ENCODE data around the gene LSP1.

Gene LSP1

DNA sequence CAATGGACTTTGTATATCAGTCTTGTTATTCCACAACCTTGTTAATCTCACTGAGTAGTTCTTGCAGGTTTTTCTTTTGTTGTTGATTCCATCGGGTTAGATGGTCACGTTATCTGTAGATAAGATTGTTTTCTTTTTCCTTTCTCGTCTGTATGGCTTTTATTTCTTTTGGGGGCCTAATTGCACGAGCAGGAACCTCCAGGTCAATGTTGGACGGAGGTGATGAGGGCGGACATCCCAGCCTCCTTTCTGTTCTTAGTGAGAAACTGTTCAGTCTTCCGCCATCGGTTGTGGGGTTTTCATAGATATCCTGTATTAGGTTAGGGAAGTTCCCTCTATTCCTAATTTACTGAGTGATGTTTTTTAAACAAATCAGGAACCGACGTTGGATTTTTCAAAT, 43.6 kb downstream of the LSP1 start:
- H3K4me3 ChIP-seq (ENCODE audit: low read depth, low read length) = no peak overlapping the region
- no peaks in the 10 kb centered on the region for H3K36me3 ChIP-seq
- DNase-seq = no peak
- TF ChIP-seq, protein P1, sequence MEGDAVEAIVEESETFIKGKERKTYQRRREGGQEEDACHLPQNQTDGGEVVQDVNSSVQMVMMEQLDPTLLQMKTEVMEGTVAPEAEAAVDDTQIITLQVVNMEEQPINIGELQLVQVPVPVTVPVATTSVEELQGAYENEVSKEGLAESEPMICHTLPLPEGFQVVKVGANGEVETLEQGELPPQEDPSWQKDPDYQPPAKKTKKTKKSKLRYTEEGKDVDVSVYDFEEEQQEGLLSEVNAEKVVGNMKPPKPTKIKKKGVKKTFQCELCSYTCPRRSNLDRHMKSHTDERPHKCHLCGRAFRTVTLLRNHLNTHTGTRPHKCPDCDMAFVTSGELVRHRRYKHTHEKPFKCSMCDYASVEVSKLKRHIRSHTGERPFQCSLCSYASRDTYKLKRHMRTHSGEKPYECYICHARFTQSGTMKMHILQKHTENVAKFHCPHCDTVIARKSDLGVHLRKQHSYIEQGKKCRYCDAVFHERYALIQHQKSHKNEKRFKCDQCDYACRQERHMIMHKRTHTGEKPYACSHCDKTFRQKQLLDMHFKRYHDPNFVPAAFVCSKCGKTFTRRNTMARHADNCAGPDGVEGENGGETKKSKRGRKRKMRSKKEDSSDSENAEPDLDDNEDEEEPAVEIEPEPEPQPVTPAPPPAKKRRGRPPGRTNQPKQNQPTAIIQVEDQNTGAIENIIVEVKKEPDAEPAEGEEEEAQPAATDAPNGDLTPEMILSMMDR (IDR thresholded peaks at IDR 0.05; ENCODE audit: low read depth, low read length) = no peak
- H3K4me1 ChIP-seq = no peaks in the 10 kb centered on the region
- H3K9me3 ChIP-seq = no peaks in the 10 kb centered on the region
- no peaks in the 10 kb centered on the region for H3K27me3 ChIP-seq

DNA sequence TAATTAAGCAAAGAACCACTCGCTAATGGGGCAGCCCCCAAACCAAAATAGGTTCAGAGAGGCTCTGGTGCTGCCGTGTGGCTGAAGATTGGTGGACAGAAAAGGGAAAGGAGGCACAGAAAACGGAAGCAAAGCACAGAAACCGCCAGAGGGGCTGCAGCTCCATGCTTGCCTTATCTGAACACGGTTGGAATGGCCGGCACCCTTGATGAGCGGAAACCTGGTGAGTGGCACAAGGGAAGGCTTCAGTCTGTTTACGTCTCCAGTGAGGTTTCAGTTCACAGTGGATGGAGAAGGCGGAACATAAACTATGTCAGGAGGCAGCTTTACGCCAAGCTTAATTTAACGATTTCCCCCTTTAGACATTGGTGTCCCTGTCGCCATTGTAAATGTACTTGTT, 44.0 kb downstream of the LSP1 start:
- Histone ChIP-seq H3K27me3 (no peaks in the 10 kb centered on the region), H3K36me3 (no peaks in the 10 kb centered on the region), H3K9me3 (no peaks in the 10 kb centered on the region), H3K4me1 (no peaks in the 10 kb centered on the region), H3K4me3 (ENCODE audit: low read depth, low read length) (no peak overlapping the region)
- no peak for DNase-seq
- TF ChIP-seq, protein P1 (IDR thresholded peaks at IDR 0.05; ENCODE audit: low read depth, low read length) = no peak

DNA sequence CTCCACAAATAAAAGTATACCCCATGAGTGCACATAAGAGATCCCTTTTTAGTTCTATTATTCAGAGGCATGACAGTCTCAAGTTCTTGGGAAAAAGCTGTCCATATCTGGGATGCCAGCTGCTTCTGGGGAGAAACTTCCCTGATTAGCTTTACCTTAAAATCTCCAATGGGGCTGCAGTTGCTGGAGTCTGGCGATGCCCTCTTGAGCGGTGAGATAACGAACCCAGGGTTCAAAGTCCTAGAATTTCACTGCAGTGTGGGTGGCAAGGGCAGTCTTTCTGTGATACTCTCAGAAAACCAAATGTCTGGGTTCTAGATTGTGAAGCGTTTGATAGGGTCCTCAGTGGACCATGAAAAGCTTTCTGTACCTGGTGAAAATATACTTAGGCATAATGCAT, 46.2 kb downstream of the LSP1 start:
- TF ChIP-seq, protein P1 (IDR thresholded peaks at IDR 0.05; ENCODE audit: low read depth, low read length) = no peak
- Histone ChIP-seq H3K4me3 (ENCODE audit: low read depth, low read length) (no peak overlapping the region), H3K27me3 (no peaks in the 10 kb centered on the region), H3K9me3 (no peaks in the 10 kb centered on the region), H3K4me1 (no peaks in the 10 kb centered on the region), H3K36me3 (no peaks in the 10 kb centered on the region)
- no peak for DNase-seq

DNA sequence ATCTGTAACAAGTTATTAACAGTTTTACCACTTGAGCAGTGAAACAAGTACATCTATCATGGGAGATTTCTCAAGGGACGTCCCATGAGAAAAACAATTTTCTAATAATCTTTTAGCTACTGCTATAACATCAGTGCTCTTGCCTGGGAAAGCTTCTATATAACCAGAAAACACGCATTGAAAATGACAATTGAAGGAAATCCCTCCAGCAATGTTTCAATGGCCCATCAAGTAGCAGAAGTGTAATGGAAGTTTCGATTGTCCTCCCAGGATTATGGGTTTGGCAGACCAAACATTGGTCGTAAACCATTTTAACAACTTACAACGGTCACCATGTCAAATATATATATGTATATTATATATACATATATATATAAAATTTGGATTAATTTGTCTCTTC, 46.8 kb downstream of the LSP1 start:
- TF ChIP-seq, protein P1 (IDR thresholded peaks at IDR 0.05; ENCODE audit: low read depth, low read length) = no peak
- no peaks in the 10 kb centered on the region for H3K27me3 ChIP-seq
- H3K9me3 ChIP-seq = no peaks in the 10 kb centered on the region
- DNase-seq = no peak
- no peak overlapping the region for H3K4me3 ChIP-seq (ENCODE audit: low read depth, low read length)
- H3K4me1 ChIP-seq = no peaks in the 10 kb centered on the region
- no peaks in the 10 kb centered on the region for H3K36me3 ChIP-seq

DNA sequence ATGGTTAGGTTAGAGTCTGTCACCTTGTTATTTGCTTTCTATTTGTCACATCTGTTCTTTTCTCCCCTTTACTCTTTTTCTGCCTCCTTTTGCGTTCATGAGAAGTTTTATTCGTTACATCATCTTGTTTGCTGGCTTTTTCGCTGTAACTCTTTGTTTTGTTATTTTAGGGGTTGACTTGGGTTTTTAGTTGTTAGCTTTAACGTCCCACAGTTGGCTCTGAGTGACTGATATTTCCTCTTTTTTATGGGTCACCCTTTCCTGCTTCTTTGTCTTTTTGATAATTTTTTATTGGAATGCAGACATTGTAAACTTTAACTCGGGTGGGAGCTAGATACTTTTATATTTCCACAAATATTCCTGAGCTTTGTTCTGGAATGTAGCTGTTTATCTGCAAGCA, 53.3 kb downstream of the LSP1 start:
- Histone ChIP-seq H3K36me3 (no peaks in the 10 kb centered on the region), H3K4me1 (no peaks in the 10 kb centered on the region), H3K4me3 (ENCODE audit: low read depth, low read length) (no peak overlapping the region), H3K27me3 (no peaks in the 10 kb centered on the region), H3K9me3 (no peaks in the 10 kb centered on the region)
- TF ChIP-seq, protein P1 (IDR thresholded peaks at IDR 0.05; ENCODE audit: low read depth, low read length) = no peak
- DNase-seq = no peak

DNA sequence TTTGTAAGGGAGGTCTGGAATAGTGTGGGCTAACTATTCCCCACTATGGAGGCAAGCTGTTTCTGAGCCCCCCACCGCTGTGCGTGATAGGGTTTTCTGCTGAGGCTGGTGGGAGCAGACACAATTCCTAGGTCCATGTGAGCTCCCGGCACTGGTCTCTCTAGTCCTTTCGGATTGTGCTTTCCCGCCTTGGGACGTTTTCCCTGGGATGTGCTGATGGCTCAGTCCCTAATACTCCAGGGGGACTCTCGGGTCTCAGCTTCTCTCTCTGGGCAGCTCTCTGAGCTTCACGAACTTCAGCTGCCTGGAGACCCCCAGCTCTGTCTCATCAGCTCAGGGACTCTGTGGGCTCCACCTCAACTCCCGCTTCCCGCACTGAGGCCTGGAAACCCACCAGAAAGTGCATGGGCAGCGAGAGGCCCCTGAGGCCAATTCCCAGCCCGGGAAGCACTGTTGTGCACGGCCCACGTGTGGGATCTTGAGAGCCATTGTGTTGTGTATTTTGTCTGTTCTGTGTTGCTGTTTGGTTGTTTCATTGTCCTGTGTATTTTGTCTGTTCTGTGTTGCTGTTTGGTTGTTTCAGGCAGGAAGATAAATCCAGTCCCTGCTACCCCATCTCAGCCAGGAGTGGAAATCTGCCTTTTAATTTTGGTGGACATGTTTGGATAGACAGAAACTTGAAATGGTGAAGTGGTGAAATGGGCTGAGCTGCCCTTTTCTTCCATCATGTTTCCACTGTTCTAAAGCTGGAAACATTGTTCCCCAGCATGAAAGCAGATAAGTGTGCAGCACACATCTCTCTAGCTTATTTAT, 53.9 kb downstream of the LSP1 start:
- H3K27me3 ChIP-seq = no peaks in the 10 kb centered on the region
- H3K36me3 ChIP-seq = no peaks in the 10 kb centered on the region
- DNase-seq = no peak
- TF ChIP-seq, protein P1 (IDR thresholded peaks at IDR 0.05; ENCODE audit: low read depth, low read length) = no peak
- no peak overlapping the region for H3K4me3 ChIP-seq (ENCODE audit: low read depth, low read length)
- H3K4me1 ChIP-seq = no peaks in the 10 kb centered on the region
- H3K9me3 ChIP-seq = no peaks in the 10 kb centered on the region
